Heart right ventricle (tissue), 16 donors: ENCODE results near the gene CNTN4. TPM values are rescaled to one million over a fixed set of nuclear protein-coding genes. Genes with fewer than 3 reads are reported as not detected.

Experiments
- ATAC-seq, 8 donors: fragments of 200-7000 bp; cut with Tn5 transposase; one replicate each; pipeline ENCODE4 v1.9.1; 2020; ENCODE audit warnings: mild to moderate bottlenecking in 8 of 8, moderate library complexity in 8 of 8, moderate number of reproducible peaks in 1 of 8
- DNase-seq, 2 donors: peaks; one replicate each; pipeline ENCODE4 v3.0.0-alpha.2; 2020
- H3K27ac ChIP-seq, 10 donors: fragments of 200-600 bp; sonication (generic) in 2 of 10; one replicate each; pipeline versions ENCODE4 v1.5.0 to v1.8.0; 2020 to 2022; ENCODE audit warnings: mild to moderate bottlenecking in 3 of 10
- H3K27me3 ChIP-seq, 7 donors: fragments of 200-600 bp; one replicate each; pipeline ENCODE4 v1.8.0; 2021 to 2022; ENCODE audit warnings: mild to moderate bottlenecking in 2 of 7
- H3K36me3 ChIP-seq, 9 donors: fragments of 200-600 bp; sonication (generic) in 1 of 9; one replicate each; pipeline versions ENCODE4 v1.5.0 to v1.8.0; 2020 to 2022; ENCODE audit warnings: mild to moderate bottlenecking in 2 of 9
- H3K4me1 ChIP-seq, 9 donors: fragments of 200-600 bp; sonication (generic) in 1 of 9; one replicate each; pipeline versions ENCODE4 v1.5.0 to v1.8.0; 2020 to 2022; ENCODE audit warnings: mild to moderate bottlenecking in 4 of 9
- H3K4me3 ChIP-seq, 10 donors: fragments of 200-600 bp; sonication (generic) in 2 of 10; one replicate each; pipeline versions ENCODE4 v1.5.0 to v1.8.0; 2020 to 2022; ENCODE audit warnings: mild to moderate bottlenecking in 7 of 10, moderate library complexity in 2 of 10
- H3K9me3 ChIP-seq, 11 donors: fragments of 200-600 bp in 10 of 11; sonication (generic) in 2 of 11; one replicate each; pipeline versions ENCODE4 v1.5.0 to v1.8.0; 2013 to 2022; ENCODE audit warnings: mild to moderate bottlenecking in 2 of 11, control low read depth in 1 of 11, moderate library complexity in 1 of 11
- CTCF ChIP-seq, 9 donors: fragments of 200-600 bp; sonication (generic) in 2 of 9; IDR thresholded peaks; one replicate each; pipeline versions ENCODE4 v1.5.0 to v1.8.0; 2021 to 2022; ENCODE audit warnings: antibody characterized with exemption in 9 of 9, mild to moderate bottlenecking in 5 of 9, moderate library complexity in 1 of 9
- WGBS, 2 donors: extraction: QIAGEN DNeasy Blood & Tissue Kit; methylation state at CpG; one replicate each; pipeline ENCODE4 v1.1.7; 2013; ENCODE audit warnings: inconsistent platforms in 1 of 2; 5-methylcytosine and 5-hydroxymethylcytosine counted together
- intact Hi-C, 10 donors: fragments of 100-400 bp; cut with DNase I; formaldehyde crosslinking; loops; one replicate each; pipeline versions ENCODE4 v1.11.1 to v1.14.2; 2022
- polyA plus RNA-seq, 2 donors: library from polyadenylated mRNA; stranded (reverse); fragments of 200-250 nt; gene quantifications; one replicate each; pipeline ENCODE4 v1.2.3, GENCODE V29; 2013
- total RNA-seq, 10 donors: library from RNA; stranded (reverse); fragmentation: NEBNext Ultra II Directional in 3 of 10; extraction: Animal tissue kit (Norgen Biotek cat#: 25700) in 3 of 10; gene quantifications; one replicate each; pipeline versions ENCODE4 v1.2.1 to v1.2.4, GENCODE V29; 2021 to 2023
- donor health status: Arrhythmogenic right ventricular cardiomyopathy.
- donor health status: ischemic (EF 13 %, LVEDD 7.1; RV severe dilation, severe dysfunction).
- donor health status: healthy with polysubstance abuse.
- donor health status: DM: no; HTN: yes; CAD: no.
- donor health status: DM: no; HTN: no; CAD: no.
- donor health status: ischemic (EF 25% LVEDD 6.9; RV normal size, moderate dysfunction).
- donor health status: ischemic (EF 25% LVEDD 5.7; RV mildly dilated, moderate dysfunction).
- donor health status: healthy.
- donor health status: DM: yes; HTN: yes; CAD: no.
- donor health status: Ischemic cardiomyopathy.
- donor health status: ischemic (EF 35%, LVEDD 5.7; RV mildly dilated, moderate dysfunction).
- donor health status: nonischemic (EF 11% LVEDD 7.7; RV severe dilation, severe dysfunction).
- donor health status: DM: yes; HTN: yes; CAD: no.
- donor health status: PGD.
- donor health status: ischemic (EF 29% LVEDD 5.4; RV normal size, mild dysfunction).
- donor health status: nonischemic (EF 23%, LVEDD 6.1; RV moderate dilation, normal function).

Gene CNTN4
- total and polyA plus RNA-seq, 12 donors = 0.48 to 4.7 (median 2.5) TPM

GRCh38 chr3:2680236-2680635 lies 581.6 kb downstream of the CNTN4 start:
- no peaks in the 10 kb centered on the region for H3K9me3 ChIP-seq
- H3K36me3 ChIP-seq = no peaks in the 10 kb centered on the region
- H3K27ac ChIP-seq = no peak overlapping the region
- ATAC-seq (no peak), DNase-seq (no peak)
- no peaks in the 10 kb centered on the region for H3K4me1 ChIP-seq
- H3K27me3 ChIP-seq = no peaks in the 10 kb centered on the region
- intact Hi-C loops = no loop called here
- no peak for TF ChIP-seq CTCF (IDR thresholded peaks at IDR 0.05)
- WGBS, 2 donors = 89 to 90% methylated on average over 5 of the region's 5 CpGs
- no peak overlapping the region for H3K4me3 ChIP-seq

- ATAC-seq (no peak), DNase-seq (no peak)
- Histone ChIP-seq H3K27ac (no peak overlapping the region), H3K4me3 (no peak overlapping the region), H3K27me3 (no peaks in the 10 kb centered on the region), H3K36me3 (no peaks in the 10 kb centered on the region), H3K4me1 (no peaks in the 10 kb centered on the region), H3K9me3 (no peaks in the 10 kb centered on the region)
- no peak for TF ChIP-seq CTCF (IDR thresholded peaks at IDR 0.05)
- intact Hi-C loops = no loop called here
These were observed 585.4 kb downstream of the CNTN4 start for GRCh38 chr3:2684046-2684445.

GRCh38 chr3:2686816-2687502 lies 588.3 kb downstream of the CNTN4 start:
- WGBS, 2 donors = 80 to 88% methylated on average over 4 of the region's 4 CpGs
- intact Hi-C loops = no loop called here
- Histone ChIP-seq H3K4me1 (no peaks in the 10 kb centered on the region), H3K27ac (no peak overlapping the region), H3K4me3 (no peak overlapping the region), H3K9me3 (no peaks in the 10 kb centered on the region), H3K27me3 (no peaks in the 10 kb centered on the region), H3K36me3 (no peaks in the 10 kb centered on the region)
- no peak for TF ChIP-seq CTCF (IDR thresholded peaks at IDR 0.05)
- ATAC-seq (no peak), DNase-seq (no peak)

- no peak overlapping the region for H3K4me3 ChIP-seq
- 60 to 64% methylated on average over 2 of the region's 2 CpGs for WGBS, 2 donors
- H3K4me1 ChIP-seq = no peaks in the 10 kb centered on the region
- TF ChIP-seq CTCF (IDR thresholded peaks at IDR 0.05) = no peak
- no peaks in the 10 kb centered on the region for H3K36me3 ChIP-seq
- H3K27me3 ChIP-seq = no peaks in the 10 kb centered on the region
- intact Hi-C loops = no loop called here
- no peak for ATAC-seq
- no peak for DNase-seq
- H3K9me3 ChIP-seq = no peaks in the 10 kb centered on the region
- H3K27ac ChIP-seq = no peak overlapping the region
These were observed 598.9 kb downstream of the CNTN4 start for GRCh38 chr3:2697589-2697988.
